GM18498 (cell line): Measurements from ENCODE around the gene POLRMT.
"Not testable (repeated sequence)": the region's sequence is repeated elsewhere in the genome, so short reads cannot be mapped to it uniquely, and the experiment has no call there.

ENCODE experiments used
- ATAC-seq: cut with Tn5 transposase; IDR thresholded peaks from one replicate; pipeline ENCODE4 v1.9.1; 2021; ENCODE audit warnings: mild to moderate bottlenecking, moderate library complexity; ENCODE audit not compliant: unreplicated experiment

POLRMT gene

GRCh38 chr19:629961-630714 lies 3.2 kb downstream of the POLRMT start:
- no peak for ATAC-seq

- not testable (repeated sequence) for ATAC-seq
These were observed 3.8 kb downstream of the POLRMT start for GRCh38 chr19:629515-629914.

GRCh38 chr19:628168-628567 lies 5.2 kb downstream of the POLRMT start:
- no peak for ATAC-seq

GRCh38 chr19:626566-626965 lies 6.8 kb downstream of the POLRMT start:
- ATAC-seq, result not testable (repeated sequence)

- no peak for ATAC-seq
These were observed 8.1 kb downstream of the POLRMT start for GRCh38 chr19:625257-625656.

- no peak for ATAC-seq
These were observed 8.8 kb downstream of the POLRMT start for GRCh38 chr19:624433-625109.

GRCh38 chr19:623974-624373 lies 9.4 kb downstream of the POLRMT start:
- no peak for ATAC-seq

- no peak for ATAC-seq
These were observed 10.0 kb downstream of the POLRMT start for GRCh38 chr19:623175-623916.

GRCh38 chr19:622666-623065 lies 10.7 kb downstream of the POLRMT start:
- no peak for ATAC-seq

- ATAC-seq, result no peak
These were observed 11.5 kb downstream of the POLRMT start for GRCh38 chr19:621819-622218.

GRCh38 chr19:621191-621590 lies 12.1 kb downstream of the POLRMT start:
- ATAC-seq, result not testable (repeated sequence)

- no peak for ATAC-seq
These were observed 13.0 kb downstream of the POLRMT start for GRCh38 chr19:620166-620862.

- no peak for ATAC-seq
These were observed 13.9 kb downstream of the POLRMT start for GRCh38 chr19:619286-620002.

GRCh38 chr19:618674-619285 lies 14.6 kb downstream of the POLRMT start:
- no peak for ATAC-seq

GRCh38 chr19:618247-618619 lies 15.1 kb downstream of the POLRMT start:
- no peak for ATAC-seq

GRCh38 chr19:617551-618246 lies 15.6 kb downstream of the POLRMT start:
- ATAC-seq, result no peak

- ATAC-seq, result no peak
These were observed 16.4 kb downstream of the POLRMT start for GRCh38 chr19:616747-617526.

GRCh38 chr19:616062-616700 lies 17.2 kb downstream of the POLRMT start:
- no peak for ATAC-seq
